GM18498 (cell line): ENCODE data around the gene MED13L.
"Not testable (repeated sequence)": the region's sequence is repeated elsewhere in the genome, so short reads cannot be mapped to it uniquely, and the experiment has no call there.

Source experiments
- ATAC-seq: cut with Tn5 transposase; IDR thresholded peaks from one replicate; pipeline ENCODE4 v1.9.1; 2021; ENCODE audit warnings: mild to moderate bottlenecking, moderate library complexity; ENCODE audit not compliant: unreplicated experiment

MED13L gene

GRCh38 chr12:116033765-116034164 lies 243.7 kb downstream of the MED13L start:
- no peak for ATAC-seq

GRCh38 chr12:116031624-116032023 lies 245.9 kb downstream of the MED13L start:
- ATAC-seq = not testable (repeated sequence)

- ATAC-seq = no peak
Observed at GRCh38 chr12:116028619-116029018, 248.9 kb downstream of the MED13L start.

GRCh38 chr12:116027551-116027821 lies 250.0 kb downstream of the MED13L start:
- no peak for ATAC-seq

GRCh38 chr12:116026768-116027550 lies 250.5 kb downstream of the MED13L start:
- ATAC-seq = no peak

GRCh38 chr12:116026346-116026745 lies 251.1 kb downstream of the MED13L start:
- ATAC-seq = no peak

GRCh38 chr12:116024769-116025168 lies 252.7 kb downstream of the MED13L start:
- no peak for ATAC-seq

- ATAC-seq = no peak
Observed at GRCh38 chr12:116019415-116019814, 258.1 kb downstream of the MED13L start.

GRCh38 chr12:116018282-116018681 lies 259.2 kb downstream of the MED13L start:
- ATAC-seq = no peak

GRCh38 chr12:116015525-116015924 lies 262.0 kb downstream of the MED13L start:
- ATAC-seq = no peak

- no peak for ATAC-seq
Observed at GRCh38 chr12:116012757-116013156, 264.7 kb downstream of the MED13L start.

GRCh38 chr12:116011217-116011616 lies 266.3 kb downstream of the MED13L start:
- no peak for ATAC-seq

GRCh38 chr12:116010467-116010866 lies 267.0 kb downstream of the MED13L start:
- no peak for ATAC-seq

- ATAC-seq = no peak
Observed at GRCh38 chr12:116009805-116010204, 267.7 kb downstream of the MED13L start.

GRCh38 chr12:116006141-116006540 lies 271.4 kb downstream of the MED13L start:
- ATAC-seq = no peak

- ATAC-seq = no peak
Observed at GRCh38 chr12:116002890-116003536, 274.5 kb downstream of the MED13L start.

- ATAC-seq = no peak
Observed at GRCh38 chr12:116000252-116000651, 277.2 kb downstream of the MED13L start.

- no peak for ATAC-seq
Observed at GRCh38 chr12:115999582-115999981, 277.9 kb downstream of the MED13L start.

GRCh38 chr12:115998794-115999478 lies 278.6 kb downstream of the MED13L start:
- ATAC-seq = no peak

GRCh38 chr12:115998119-115998633 lies 279.3 kb downstream of the MED13L start:
- ATAC-seq = no peak

GRCh38 chr12:115993737-115994136 lies 283.8 kb downstream of the MED13L start:
- no peak for ATAC-seq

GRCh38 chr12:115990241-115990640 lies 287.3 kb downstream of the MED13L start:
- no peak for ATAC-seq
